T-helper 1 cell (primary cell): ENCODE data around the gene TSPO.
A peak's percentile ranks its signal among the peaks of the same experiment; 100 is the strongest.

Experiments used
- DNase-seq, 5 donors: peaks; one replicate each; pipeline ENCODE4 v3.0.0-alpha.2; 2012 to 2020

The TSPO gene

DNA sequence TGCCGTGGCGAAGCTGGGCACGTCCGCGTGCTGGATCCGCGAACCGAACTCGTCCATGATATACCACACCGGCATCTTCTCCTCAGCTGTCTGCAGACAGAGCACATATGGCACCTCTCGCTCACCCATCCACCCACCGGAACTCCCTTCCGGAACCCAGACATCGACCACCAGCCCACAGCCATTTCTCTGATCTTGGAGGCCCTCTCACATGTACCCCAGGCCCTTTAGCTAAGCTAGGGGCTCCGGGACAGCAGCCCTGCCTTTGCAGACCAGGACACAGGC, 28.5 kb downstream of the TSPO start:
- DNase-seq, result no peak

DNA sequence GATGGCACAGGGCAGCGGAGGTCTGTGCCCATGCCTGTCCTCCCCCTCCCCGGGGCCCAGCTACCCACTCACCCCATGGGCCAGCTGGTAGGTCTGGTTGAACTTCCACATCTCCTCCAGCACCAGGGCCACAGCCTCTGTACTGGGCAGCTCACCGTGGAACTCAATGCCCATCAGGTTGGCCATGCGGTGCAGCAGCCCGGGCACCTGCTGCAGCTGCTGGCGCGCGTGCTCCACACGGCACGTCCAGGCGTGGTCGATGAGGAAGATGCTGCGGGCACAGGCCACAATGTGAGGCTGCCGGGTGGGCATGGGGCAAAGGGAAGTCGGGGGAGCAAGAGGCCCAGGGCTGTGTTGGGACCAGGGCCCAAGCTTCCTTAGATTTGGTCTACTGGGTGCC, 29.3 kb downstream of the TSPO start:
- no peak for DNase-seq

DNA sequence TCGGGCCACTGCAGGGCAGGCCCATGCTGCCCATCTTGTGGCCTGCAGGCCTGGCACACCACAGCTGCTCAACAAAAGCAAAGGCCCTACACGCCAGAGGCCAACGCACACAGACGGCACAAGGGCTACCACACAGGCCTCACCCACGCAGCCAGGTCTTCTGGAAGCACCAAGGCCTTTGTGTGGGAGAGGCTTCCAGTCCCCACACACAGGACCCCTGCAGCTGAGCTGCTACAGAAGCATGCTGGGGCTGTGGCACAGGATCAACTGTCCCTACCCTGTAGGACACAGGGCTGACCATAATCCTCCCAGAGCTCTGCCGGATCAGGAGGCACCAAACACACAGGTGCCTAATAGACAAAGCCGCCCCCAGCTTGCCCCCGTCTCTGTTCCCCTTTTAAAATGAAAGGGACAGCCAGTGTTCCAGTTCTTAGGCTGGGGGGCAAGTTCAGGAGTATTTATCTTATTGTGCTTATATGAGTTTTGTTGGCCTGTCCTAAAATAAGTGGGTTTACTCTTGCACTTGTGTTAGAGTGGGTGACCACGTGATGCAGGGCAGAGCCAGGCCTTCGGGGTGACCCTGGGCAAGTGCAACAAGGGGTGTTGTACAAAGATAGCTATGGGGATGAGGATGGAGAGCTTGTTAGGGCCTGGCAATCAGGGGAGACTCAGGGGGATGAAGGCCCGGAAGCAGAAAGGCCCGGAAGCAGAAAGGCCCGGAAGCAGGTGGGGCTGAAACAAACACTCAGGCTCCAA, 30.1 kb downstream of the TSPO start:
- DNase-seq, result no peak

DNA sequence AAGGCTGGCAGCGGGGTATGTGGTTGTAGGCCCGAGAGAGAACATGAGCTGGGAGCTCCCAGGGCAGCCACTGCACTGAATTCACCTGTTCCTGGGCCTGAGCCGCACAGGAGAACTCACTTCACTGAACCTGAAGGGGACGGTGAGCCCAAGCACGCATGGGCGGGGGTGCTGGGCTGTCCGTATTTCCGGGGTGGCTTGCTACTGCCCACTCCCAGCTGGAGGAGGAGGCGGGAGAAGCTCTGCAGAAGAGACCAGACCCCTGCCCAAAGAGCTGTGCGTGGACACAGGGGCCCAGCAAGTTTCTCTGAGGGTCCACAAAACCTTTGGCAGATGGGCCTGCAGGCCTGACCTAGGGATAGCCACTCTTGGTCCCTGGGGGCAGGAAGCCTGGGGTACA, 30.8 kb downstream of the TSPO start:
- DNase-seq, result no peak

DNA sequence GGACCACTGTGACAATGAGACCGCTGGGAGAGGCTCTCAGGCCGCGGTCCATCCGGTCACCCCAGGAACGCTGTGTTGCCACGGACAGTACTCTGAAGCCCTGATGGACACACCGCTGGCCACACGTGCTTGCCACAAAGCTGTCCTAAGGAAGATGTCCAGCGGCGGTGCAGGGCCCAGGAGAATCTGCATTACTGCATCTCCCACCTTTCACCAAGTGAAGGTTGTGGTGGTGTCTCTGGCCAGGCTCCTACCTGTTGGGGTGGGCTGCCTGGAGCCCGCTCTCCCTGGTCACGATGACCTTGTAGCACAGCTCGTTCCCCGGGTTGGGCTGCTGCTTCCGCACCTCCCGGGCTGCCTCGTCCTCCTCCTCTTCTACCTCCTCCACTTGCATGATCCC, 31.4 kb downstream of the TSPO start:
- DNase-seq, result no peak

DNA sequence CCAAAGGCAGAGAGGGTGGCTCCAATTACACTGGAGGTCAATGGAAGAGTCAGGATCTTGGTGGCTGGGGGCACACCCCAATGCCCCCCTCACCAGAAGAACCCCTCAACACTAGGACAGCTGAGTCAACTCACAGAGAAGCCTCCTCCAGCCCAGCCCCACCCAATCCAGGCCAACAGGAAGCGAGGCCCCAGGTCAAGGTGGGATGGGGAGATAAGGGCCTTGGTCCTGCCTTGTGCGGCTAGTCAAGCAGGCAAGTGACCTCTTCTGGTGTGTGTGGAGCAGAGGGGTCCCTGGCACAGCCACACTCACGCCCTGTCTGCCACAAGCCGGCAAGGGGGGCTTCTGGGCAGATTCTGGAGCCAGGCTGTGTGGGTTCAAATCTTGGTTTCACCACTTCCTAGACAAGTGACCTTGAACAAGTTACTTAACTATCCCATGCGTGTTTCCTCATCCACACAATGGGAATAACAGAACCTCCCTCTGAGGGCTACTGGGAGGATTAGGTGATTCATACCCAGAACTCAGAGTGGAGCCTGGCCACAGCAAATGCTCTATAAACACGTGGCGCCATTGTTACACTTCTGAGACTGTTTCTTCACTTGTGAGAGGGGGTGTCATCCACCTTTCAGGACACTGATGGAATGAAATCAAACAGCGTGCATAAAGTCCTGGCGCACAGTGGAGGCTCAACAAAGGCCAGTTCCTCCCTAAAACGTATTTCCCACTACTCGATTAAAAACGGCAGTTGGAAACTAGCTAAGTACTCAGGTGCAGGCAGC, 32.3 kb downstream of the TSPO start:
- no peak for DNase-seq

DNA sequence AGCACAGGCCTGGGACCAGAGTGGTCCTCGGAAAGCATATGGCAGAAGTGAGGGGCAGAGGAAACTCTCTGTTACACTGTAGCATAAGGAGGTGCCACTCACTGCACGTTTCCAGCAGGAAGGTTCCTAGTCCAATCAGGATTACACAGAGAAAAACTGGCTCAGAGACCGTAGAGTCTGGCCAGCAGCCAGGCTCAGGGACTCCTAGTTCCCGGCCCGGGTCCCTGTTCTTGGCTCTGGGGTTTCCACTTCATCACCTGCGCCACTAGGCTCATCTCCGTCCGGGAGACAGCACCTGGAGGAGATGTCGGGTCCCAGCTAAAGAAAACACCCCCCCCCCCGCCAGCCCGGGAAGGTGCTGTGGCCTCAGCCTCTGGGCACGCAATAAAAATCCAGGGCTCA, 34.5 kb downstream of the TSPO start:
- no peak for DNase-seq

DNA sequence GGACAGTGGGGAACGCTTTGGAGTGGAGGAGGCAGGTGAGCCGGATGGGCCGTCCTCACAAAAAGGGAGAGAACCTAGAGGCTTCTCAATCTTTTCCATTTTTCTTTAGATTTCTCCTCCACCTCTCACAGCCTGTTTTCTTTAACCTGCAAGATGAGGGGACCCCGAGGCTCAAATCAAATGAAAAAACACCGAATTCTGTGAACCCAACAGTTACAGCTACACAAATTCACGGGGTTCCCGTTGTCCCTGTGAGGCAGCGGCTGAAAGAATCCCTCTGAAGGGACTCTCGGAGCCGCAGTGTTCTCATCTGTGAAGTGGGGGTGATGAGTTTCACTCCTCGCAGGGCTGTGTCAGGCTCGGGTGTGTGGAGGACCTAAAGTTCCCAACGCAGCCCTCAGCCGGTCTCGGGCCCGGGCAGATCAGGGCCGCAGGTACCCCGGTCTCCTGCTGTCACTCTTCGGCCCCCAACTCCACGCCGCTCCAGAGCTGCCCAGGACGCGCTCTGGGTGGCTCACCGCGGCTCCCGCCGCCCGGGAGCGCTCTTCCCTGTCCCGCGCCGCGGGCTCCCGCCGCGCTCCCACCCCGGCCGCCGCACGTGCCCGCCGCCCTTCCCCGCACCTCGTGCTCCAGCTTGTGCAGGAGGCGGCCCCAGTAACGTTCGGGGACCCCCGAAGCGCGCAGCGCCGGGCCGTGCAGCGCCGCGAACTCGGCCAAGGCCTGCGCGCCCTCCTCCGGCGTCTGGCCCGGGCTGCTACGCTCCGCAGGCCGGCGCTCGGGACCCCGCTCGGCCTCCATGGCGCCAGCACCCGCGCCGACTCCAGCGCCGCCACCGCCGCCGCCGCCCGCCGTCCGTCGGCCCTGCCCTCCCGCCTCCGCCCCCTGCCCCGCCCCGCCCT, 35.2 kb downstream of the TSPO start, which contains the start of gene TTLL12:
TTLL12 (minus strand) TSS at position 863 of the 899 bp plus-strand sequence; CDS start at position 798, 65 bp downstream.
- peak; percentile 47 to 77 (median 61) for DNase-seq

DNA sequence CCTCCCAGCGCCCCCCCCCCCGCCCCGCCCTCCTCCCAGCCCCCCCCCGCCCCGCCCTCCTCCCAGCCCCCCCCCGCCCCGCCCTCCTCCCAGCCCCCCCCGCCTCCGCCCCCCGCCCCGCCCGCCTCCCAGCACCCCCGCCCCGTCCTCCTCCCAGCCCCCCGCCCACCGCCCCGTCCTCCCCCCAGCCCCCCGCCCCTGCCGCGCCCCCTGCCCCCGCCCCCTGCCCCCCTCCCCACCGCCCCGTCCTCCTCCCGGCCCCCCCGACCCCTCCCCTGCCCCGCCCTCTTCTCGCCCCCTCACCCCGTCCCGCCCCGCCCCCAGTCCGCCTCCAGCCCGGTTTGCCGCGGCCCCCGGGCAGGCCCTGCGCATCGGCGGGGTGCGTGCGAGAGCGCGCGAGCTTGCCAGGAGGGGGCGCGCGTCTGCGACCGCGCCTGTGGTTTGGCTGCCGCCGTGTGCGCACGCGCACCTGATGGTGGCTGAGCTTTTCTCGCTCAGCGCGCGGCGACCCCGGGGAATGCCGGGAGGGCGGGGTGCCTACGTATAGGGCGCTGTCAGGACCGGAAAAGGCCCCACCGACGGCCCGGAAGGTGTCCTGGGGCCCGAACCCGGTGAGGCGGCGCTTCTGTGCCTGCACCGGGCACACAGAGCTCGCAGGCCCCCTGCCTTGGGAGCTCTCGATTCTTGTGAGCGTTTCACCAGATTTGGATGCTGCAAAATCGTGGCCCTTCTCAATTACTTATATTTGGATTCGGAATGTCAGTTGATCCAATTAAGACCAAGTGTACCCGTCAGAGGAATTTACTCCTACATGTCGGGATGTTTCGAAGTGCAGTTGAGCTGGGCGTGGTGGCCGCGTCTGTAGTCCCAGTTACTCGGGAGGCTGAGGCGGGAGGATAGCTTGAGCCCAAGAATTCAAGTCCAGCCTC, 36.1 kb downstream of the TSPO start:
- DNase-seq, result peak; percentile 92 to 98 (median 92)

DNA sequence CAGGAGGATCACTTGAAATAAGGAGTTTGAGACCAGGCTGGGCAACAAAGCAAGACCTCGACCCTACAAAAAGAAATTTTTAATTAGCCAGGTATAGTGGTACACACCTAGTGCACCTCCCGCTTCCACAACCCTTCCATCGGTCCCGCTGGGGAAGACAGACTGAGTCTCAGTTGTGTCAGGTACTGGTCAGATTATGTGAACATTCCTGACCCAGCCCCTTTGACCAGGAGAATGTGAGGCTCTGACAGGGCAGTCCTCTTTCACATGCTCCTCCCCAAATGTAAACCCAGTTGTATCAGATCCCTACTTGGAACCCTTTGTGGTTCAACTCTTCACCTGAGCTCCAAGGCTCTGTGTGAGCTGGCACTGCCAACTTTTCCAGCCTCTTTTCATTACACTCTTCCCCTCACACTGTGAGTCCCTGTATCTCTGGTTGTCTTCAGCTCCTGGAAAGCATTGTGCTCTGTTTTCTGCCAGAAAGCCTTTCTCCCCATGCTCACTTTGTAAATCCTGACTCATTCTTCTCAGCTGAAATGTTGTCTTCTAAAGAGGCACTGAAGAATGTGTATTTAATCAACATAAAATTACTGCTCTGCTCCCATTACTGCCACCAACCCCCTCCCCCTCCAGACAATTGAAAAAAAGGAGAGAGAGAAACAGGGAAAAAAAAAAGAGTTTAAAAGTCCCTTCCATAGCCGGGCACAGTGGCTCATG, 37.6 kb downstream of the TSPO start:
- DNase-seq, result no peak

DNA sequence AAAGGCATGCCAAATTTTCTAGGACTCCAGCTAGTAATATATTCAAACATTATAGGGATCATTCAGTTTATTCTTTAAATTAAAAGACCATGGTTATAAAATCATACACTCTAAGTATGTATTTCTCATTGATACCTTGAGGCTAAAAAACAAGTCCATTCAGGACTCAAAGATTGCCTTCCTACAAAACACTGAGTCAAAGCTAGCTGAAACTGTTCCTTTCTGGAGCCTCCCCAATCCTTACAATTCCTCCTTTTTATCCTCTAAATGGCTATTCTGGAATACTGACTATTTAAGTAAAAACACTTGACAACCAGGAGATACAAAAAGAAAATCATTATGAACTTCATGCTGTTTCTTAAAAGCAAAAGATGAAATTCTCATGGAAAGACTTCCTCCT, 40.5 kb downstream of the TSPO start:
- no peak for DNase-seq

DNA sequence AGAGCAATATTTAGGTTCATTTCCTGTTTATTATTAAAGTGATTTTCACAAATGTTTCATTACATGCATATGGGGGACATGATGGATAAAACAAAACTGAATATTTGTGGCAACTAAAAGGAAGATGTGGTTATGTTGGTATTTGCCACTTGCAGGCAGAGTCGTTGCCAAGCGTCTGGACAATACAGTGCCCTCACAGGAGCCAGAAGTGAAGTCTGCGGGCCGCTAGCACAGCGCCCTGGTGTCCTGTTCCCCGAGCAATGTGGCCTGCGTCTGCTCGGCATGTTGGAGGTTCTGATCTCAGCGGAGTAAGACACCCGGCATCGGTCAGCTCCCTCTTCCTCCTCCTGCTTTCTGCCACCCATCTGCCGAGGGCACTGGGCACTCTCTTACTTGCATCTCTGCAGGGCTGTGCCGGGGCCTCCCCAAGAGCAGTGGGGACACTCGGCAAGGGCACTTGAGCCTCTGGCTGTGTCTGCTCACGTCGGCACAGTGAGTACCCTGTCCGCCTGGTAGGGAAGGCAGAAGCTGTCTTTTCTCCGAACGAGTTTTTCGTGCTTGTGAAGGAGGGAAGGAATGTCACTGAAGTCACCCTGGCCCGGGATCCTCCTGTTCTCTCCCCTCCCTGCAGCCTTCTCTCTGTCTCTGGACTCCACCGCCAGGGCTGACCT, 46.0 kb downstream of the TSPO start:
- DNase-seq, result no peak

DNA sequence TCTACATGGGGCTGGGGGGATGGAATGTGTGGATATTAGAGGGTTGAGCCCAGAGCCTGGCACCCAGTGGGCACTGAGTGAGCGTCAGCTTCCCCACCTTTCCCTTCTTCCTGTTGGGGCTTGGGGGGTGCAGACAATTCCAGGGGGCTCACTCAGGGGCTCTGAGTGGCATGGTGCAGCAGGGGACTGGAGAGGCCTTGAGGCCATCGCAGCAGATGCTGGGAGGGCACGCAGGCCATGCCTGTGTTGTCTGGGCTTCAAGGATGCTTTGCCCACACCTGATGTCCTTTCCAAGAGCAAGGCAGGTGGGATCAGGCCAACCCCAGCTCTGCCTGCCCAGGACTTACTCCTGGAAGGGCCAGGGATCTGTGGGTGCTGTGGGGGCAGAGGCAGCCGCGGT, 46.8 kb downstream of the TSPO start:
- DNase-seq, result no peak

DNA sequence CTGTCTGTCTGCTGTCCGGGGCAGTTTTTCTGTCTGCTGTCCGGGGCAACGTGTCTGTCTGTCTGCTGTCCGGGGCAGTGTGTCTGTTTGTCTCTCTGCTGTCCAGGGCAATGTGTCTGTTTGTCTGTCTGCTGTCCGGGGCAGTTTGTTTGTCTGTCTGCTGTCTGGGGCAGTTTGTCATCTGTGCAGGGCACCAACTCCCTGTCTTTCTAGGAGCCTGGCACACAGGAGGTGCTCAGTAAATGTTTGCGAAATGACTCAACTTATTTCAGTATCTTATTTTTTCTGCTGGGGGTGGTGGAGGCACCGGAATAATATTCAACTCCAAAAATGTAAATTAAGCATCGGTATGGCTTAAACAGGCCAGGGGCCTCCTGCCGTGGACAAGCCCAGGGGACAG, 47.6 kb downstream of the TSPO start:
- no peak for DNase-seq

DNA sequence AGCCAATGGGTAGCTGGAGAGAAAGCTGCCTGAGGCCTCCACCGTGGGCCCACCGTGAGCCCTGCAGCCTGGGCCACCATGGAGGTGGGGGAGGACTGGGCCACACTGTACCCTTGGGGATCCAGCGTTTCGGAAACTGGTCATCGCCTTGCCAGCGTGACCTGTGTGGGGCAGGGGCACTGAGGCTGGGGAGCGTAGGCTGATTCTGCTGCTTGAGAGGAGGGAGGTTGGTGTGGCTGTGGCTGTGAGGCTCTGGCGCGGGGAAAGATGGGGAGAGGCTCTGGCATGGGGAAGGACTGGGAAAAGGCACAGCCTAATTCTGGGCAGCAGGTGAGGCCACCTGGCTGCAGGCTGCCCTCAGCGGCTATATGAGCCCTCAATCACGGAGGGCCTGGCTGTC, 48.2 kb downstream of the TSPO start:
- DNase-seq, result no peak

DNA sequence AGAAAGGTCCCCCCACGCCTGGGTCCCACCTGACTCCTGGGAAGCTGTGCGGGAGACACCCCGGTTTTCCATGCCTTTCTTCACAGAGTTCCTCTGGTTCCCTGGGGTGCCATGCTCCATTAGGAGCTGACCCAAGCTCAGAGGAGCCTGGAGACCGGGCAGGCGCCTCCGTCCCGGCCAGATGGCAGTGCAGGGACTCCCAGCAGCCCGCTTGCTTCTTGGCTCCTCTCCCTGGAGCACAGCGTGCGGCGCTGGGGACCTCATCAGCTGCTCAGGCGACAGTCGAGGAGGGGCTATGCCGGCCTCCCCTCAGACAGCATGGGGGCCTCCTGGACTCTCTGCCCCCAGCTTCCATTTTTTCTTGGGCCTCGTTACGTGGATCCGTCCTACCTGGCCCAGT, 48.7 kb downstream of the TSPO start:
- no peak for DNase-seq

DNA sequence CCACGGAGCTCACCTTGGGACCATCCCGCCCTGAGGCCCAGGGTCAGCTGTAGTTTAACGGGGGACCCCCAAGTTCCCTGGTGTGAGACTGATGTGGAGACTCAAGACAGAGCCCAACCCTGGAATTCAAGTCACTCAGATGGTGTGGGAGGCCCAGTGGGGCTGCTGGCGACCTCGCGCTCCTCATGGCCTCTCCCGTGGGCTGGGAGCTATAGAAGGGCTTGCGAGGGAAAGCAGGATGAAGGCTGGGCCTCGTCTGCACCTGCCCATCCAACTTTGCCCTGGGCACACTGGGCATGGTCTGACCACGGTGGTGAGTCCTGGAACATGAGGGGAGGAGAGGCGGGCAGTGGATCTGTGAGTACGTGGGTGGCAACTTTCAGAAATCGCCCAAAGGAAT, 49.2 kb downstream of the TSPO start:
- no peak for DNase-seq

DNA sequence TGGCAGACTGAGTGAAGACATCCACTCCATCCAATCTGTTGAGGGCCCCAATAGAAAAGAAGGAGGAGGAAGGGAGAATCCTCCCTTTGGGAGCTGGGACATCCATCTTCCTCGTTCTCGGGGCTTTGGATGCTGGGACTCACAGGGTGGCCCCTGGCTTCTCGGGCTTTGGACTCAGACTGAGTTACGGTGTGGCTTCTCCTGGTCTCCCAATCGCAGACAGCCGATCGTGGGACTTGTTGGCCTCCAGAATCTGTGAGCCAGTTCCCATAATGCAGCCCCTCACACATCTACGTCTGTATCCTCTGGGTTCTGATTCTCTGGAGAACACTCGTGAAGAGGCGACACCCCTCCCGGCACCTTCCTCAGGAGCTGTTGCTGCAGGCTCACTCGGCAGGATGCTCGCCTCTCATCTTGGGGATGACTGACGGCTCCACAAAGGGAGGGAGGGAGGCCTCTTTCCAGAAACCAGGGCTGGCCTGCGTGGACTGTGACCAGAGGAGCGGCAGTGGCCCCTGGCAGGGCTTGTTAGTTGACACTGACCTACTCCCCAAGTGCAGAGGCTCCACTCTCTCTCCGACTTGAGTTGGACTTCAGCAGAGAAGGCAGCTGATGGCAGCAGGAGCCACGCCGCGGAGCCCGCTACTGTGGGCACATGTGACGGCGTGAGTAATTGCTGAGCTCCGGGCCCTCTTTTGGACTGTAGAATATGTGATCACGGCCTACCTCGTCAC, 50.3 kb downstream of the TSPO start:
- DNase-seq, result no peak

DNA sequence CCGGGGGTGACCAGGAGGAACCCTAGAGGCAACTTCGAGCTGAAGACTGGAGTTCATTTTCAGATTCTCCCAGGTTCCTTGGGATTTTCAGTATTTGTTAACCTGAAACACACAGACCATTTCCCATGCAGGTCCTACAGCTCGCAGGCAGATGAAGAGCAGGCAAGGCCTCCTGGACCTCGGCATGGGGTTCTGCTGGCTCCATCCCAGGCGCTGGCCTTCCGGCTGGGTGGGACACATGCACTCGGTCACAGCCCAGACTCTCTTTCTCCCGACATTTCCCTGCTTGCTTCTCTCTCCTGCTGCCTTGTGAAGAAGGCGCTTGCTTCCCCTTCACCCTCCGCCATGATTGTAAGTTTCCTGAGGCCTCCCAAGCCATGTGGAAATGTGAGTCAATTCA, 51.0 kb downstream of the TSPO start:
- DNase-seq, result no peak

DNA sequence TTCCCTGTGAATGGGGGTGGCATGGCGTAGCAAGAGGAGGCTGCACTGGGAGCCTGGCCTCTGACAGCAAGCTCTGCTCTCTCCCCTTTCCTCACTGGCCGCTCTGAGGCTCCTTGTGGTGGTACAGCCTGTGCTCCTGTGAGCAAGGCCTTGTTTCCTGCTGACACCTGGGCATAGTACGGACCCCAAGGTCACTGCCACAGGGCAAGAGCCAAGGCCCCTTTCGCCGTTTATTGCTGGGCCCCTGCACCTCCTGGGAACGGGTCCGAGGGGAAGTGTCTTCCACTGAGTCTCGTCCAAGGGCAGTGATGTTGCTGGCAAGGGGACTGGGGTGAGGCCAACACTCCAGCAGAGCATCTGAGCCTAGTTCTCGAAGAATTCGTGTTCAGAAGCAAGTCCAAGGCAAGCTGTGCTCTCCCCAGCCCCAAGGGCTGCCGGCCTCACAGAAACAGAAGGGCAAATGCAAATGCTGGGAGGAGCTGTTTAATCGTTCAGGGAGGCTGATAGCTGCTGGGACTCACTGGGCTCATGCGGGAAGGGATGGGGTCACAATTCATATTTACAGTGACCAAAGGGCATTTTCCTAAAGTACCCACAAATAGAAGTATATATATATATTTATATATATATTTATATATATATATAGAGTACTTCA, 51.5 kb downstream of the TSPO start:
- no peak for DNase-seq
